Activated naive CD4-positive, alpha-beta T cell treated with anti-CD3 and anti-CD28 coated beads, Interleukin-2, amount 50 U/mL, for 24 hours (primary cell): Measurements from ENCODE around the gene KCNJ13.

Experiments used
- H3K27ac Mint-ChIP-seq: one replicate; pipeline ENCODE4 v1.8.0; 2021; ENCODE audit warnings: mild to moderate bottlenecking, mixed read lengths
- H3K27me3 Mint-ChIP-seq: one replicate; pipeline ENCODE4 v1.8.0; 2021; ENCODE audit warnings: mixed read lengths
- H3K36me3 Mint-ChIP-seq: one replicate; pipeline ENCODE4 v1.8.0; 2021; ENCODE audit warnings: mixed read lengths
- H3K4me1 Mint-ChIP-seq: one replicate; pipeline ENCODE4 v1.8.0; 2021; ENCODE audit warnings: mixed read lengths
- H3K4me3 Mint-ChIP-seq: one replicate; pipeline ENCODE4 v1.8.0; 2021; ENCODE audit warnings: mild to moderate bottlenecking, mixed read lengths
- H3K9me3 Mint-ChIP-seq: one replicate; pipeline ENCODE4 v1.8.0; 2021; ENCODE audit warnings: mixed read lengths

Gene KCNJ13

GRCh38 chr2:232779934-232780333 lies 3.6 kb upstream of the KCNJ13 start:
- Mint-ChIP-seq H3K9me3 (no peaks in the 10 kb centered on the region), H3K27ac (no peak overlapping the region), H3K4me3 (no peak overlapping the region), H3K36me3 (peaks cover 16% of the 10 kb centered on the region), H3K27me3 (no peaks in the 10 kb centered on the region), H3K4me1 (peaks cover 11% of the 10 kb centered on the region)

- Mint-ChIP-seq H3K4me1 (peaks cover 11% of the 10 kb centered on the region), H3K9me3 (no peaks in the 10 kb centered on the region), H3K27me3 (no peaks in the 10 kb centered on the region), H3K36me3 (peaks cover 14% of the 10 kb centered on the region), H3K27ac (no peak overlapping the region), H3K4me3 (no peak overlapping the region)
Observed at GRCh38 chr2:232779465-232779864, 3.1 kb upstream of the KCNJ13 start.

GRCh38 chr2:232777276-232777675 lies 911 bp upstream of the KCNJ13 start:
- Mint-ChIP-seq H3K27ac (no peak overlapping the region), H3K36me3 (peaks cover 13% of the 10 kb centered on the region), H3K27me3 (no peaks in the 10 kb centered on the region), H3K9me3 (no peaks in the 10 kb centered on the region), H3K4me3 (no peak overlapping the region), H3K4me1 (peaks cover 17% of the 10 kb centered on the region)

- no peaks in the 10 kb centered on the region for H3K27me3 Mint-ChIP-seq
- no peak overlapping the region for H3K4me3 Mint-ChIP-seq
- no peak overlapping the region for H3K27ac Mint-ChIP-seq
- peaks cover 13% of the 10 kb centered on the region for H3K36me3 Mint-ChIP-seq
- no peaks in the 10 kb centered on the region for H3K9me3 Mint-ChIP-seq
- H3K4me1 Mint-ChIP-seq = peaks cover 34% of the 10 kb centered on the region
Observed at GRCh38 chr2:232773815-232774214, 2.5 kb downstream of the KCNJ13 start.

GRCh38 chr2:232772531-232772930 lies 3.8 kb downstream of the KCNJ13 start:
- Mint-ChIP-seq H3K4me1 (peaks cover 37% of the 10 kb centered on the region), H3K36me3 (peaks cover 18% of the 10 kb centered on the region), H3K27me3 (no peaks in the 10 kb centered on the region), H3K27ac (peak overlapping the region; percentile 53), H3K4me3 (no peak overlapping the region), H3K9me3 (no peaks in the 10 kb centered on the region)

GRCh38 chr2:232771870-232772269 lies 4.5 kb downstream of the KCNJ13 start:
- Mint-ChIP-seq H3K27me3 (no peaks in the 10 kb centered on the region), H3K27ac (no peak overlapping the region), H3K4me3 (no peak overlapping the region), H3K9me3 (no peaks in the 10 kb centered on the region), H3K4me1 (peaks cover 37% of the 10 kb centered on the region), H3K36me3 (peaks cover 18% of the 10 kb centered on the region)

- Mint-ChIP-seq H3K4me3 (no peak overlapping the region), H3K9me3 (no peaks in the 10 kb centered on the region), H3K27ac (no peak overlapping the region), H3K36me3 (peaks cover 19% of the 10 kb centered on the region), H3K4me1 (peaks cover 42% of the 10 kb centered on the region), H3K27me3 (no peaks in the 10 kb centered on the region)
Observed at GRCh38 chr2:232770207-232770606, 6.2 kb downstream of the KCNJ13 start.

GRCh38 chr2:232767866-232768265 lies 8.5 kb downstream of the KCNJ13 start:
- Mint-ChIP-seq H3K4me3 (no peak overlapping the region), H3K27me3 (no peaks in the 10 kb centered on the region)

GRCh38 chr2:232761301-232761907 lies 15.0 kb downstream of the KCNJ13 start:
- Mint-ChIP-seq H3K9me3 (no peaks in the 10 kb centered on the region), H3K27ac (no peak overlapping the region), H3K27me3 (no peaks in the 10 kb centered on the region), H3K4me1 (peaks cover 18% of the 10 kb centered on the region), H3K4me3 (no peak overlapping the region), H3K36me3 (peaks cover 13% of the 10 kb centered on the region)

More at GRCh38 chr2:232767866-232768265, 8.5 kb downstream of the KCNJ13 start:
- H3K36me3 Mint-ChIP-seq = peaks cover 16% of the 10 kb centered on the region
- H3K4me1 Mint-ChIP-seq = peaks cover 38% of the 10 kb centered on the region
- no peak overlapping the region for H3K27ac Mint-ChIP-seq
- H3K9me3 Mint-ChIP-seq = no peaks in the 10 kb centered on the region

- Mint-ChIP-seq H3K9me3 (no peaks in the 10 kb centered on the region), H3K36me3 (peaks cover 12% of the 10 kb centered on the region), H3K27me3 (no peaks in the 10 kb centered on the region), H3K4me3 (no peak overlapping the region), H3K27ac (no peak overlapping the region), H3K4me1 (peaks cover 18% of the 10 kb centered on the region)
Observed at GRCh38 chr2:232757905-232758304, 18.5 kb downstream of the KCNJ13 start.

- H3K4me1 Mint-ChIP-seq = peaks cover 3% of the 10 kb centered on the region
- no peaks in the 10 kb centered on the region for H3K27me3 Mint-ChIP-seq
Observed at GRCh38 chr2:232750135-232750671, 26.2 kb downstream of the KCNJ13 start.

GRCh38 chr2:232749331-232749730 lies 27.0 kb downstream of the KCNJ13 start:
- Mint-ChIP-seq H3K4me3 (no peak overlapping the region), H3K27ac (no peak overlapping the region), H3K36me3 (peaks cover 12% of the 10 kb centered on the region), H3K4me1 (peaks cover 3% of the 10 kb centered on the region), H3K27me3 (no peaks in the 10 kb centered on the region), H3K9me3 (no peaks in the 10 kb centered on the region)

More at GRCh38 chr2:232750135-232750671, 26.2 kb downstream of the KCNJ13 start:
- no peak overlapping the region for H3K27ac Mint-ChIP-seq
- H3K9me3 Mint-ChIP-seq = no peaks in the 10 kb centered on the region
- H3K36me3 Mint-ChIP-seq = peaks cover 12% of the 10 kb centered on the region
- no peak overlapping the region for H3K4me3 Mint-ChIP-seq

- H3K27me3 Mint-ChIP-seq = no peaks in the 10 kb centered on the region
- no peaks in the 10 kb centered on the region for H3K9me3 Mint-ChIP-seq
- H3K4me1 Mint-ChIP-seq = peaks cover 7% of the 10 kb centered on the region
- H3K27ac Mint-ChIP-seq = no peak overlapping the region
- peaks cover 12% of the 10 kb centered on the region for H3K36me3 Mint-ChIP-seq
- no peak overlapping the region for H3K4me3 Mint-ChIP-seq
Observed at GRCh38 chr2:232748038-232748437, 28.3 kb downstream of the KCNJ13 start.

- Mint-ChIP-seq H3K27ac (no peak overlapping the region), H3K4me3 (no peak overlapping the region), H3K9me3 (no peaks in the 10 kb centered on the region), H3K4me1 (peaks cover 9% of the 10 kb centered on the region), H3K36me3 (peaks cover 15% of the 10 kb centered on the region), H3K27me3 (no peaks in the 10 kb centered on the region)
Observed at GRCh38 chr2:232744963-232745362, 31.4 kb downstream of the KCNJ13 start.

- H3K27ac Mint-ChIP-seq = no peak overlapping the region
- H3K4me1 Mint-ChIP-seq = peaks cover 7% of the 10 kb centered on the region
- no peaks in the 10 kb centered on the region for H3K27me3 Mint-ChIP-seq
- H3K4me3 Mint-ChIP-seq = no peak overlapping the region
- no peaks in the 10 kb centered on the region for H3K9me3 Mint-ChIP-seq
- H3K36me3 Mint-ChIP-seq = peaks cover 6% of the 10 kb centered on the region
Observed at GRCh38 chr2:232741972-232742371, 34.4 kb downstream of the KCNJ13 start.

GRCh38 chr2:232741294-232741693 lies 35.1 kb downstream of the KCNJ13 start:
- peaks cover 6% of the 10 kb centered on the region for H3K36me3 Mint-ChIP-seq
- no peaks in the 10 kb centered on the region for H3K9me3 Mint-ChIP-seq
- peaks cover 7% of the 10 kb centered on the region for H3K4me1 Mint-ChIP-seq
- H3K27me3 Mint-ChIP-seq = no peaks in the 10 kb centered on the region
- no peak overlapping the region for H3K27ac Mint-ChIP-seq
- H3K4me3 Mint-ChIP-seq = no peak overlapping the region

- peaks cover 7% of the 10 kb centered on the region for H3K4me1 Mint-ChIP-seq
- H3K27me3 Mint-ChIP-seq = no peaks in the 10 kb centered on the region
- no peak overlapping the region for H3K4me3 Mint-ChIP-seq
- H3K9me3 Mint-ChIP-seq = no peaks in the 10 kb centered on the region
- peaks cover 8% of the 10 kb centered on the region for H3K36me3 Mint-ChIP-seq
- H3K27ac Mint-ChIP-seq = no peak overlapping the region
Observed at GRCh38 chr2:232731470-232731869, 44.9 kb downstream of the KCNJ13 start.
